GM21619 (cell line): ENCODE measurements around the gene ACER2.

Experiments
- ATAC-seq: cut with Tn5 transposase; IDR thresholded peaks from one replicate; pipeline ENCODE4 v1.9.1; 2021; ENCODE audit not compliant: unreplicated experiment

ACER2 gene

DNA sequence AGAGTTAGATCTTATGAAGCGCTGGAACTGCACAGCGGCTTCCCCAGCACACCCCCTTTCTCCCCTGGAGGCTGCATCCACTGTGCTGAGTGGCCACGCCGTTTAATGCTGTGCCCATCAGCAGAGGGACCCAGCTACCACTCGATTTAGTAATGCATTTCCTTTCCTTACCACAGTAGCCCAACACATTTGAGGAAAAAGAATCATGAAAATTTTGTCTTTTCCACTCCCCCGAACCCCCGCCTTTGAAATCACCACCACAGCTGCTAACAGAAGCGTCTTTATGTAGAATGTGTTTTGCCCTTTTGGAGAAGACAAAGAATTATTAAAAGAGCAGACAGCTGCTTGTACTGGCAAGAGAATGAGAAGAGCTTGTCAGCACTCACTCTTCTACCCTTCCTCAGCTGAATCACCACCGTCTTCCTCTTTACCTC is 73.2 kb downstream of the ACER2 start:
- no peak for ATAC-seq

DNA sequence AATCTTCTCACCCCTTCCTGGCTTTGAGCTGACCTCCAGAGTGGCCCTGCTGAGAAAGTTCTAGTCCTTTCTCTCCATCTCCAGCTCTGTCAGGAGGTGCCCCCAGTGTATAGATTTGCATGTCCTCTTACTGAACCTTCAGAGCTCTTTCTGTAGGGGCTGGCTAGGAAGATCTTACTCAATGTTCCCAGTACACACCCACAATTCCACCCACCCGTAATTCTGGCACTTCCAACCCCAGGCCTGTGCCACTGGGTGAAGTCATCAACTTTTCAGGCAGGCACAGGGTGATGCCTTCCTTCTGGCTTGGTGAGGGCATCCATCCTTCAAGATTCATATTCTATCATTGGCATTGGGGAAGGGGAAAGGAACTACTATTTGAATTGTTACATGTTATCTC is 75.9 kb downstream of the ACER2 start:
- ATAC-seq, result no peak

DNA sequence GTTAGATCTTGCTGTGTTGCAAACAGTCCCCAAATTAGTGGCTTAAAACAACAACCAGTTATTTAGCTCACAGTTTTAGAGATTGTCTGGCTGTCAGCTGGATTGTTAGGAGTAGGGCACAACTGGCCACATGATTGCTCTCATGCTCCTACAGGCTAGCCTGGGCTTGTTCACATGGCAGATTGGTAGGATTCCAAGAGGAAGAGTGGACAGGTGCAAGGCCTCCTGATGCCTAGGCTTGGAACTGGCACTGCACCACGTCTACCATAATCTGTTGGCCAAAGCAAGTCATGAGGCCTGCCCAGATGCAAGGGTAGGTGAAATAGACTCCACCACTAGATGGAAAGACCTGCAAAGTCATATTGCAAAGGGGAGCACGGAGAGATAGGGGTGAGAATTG is 76.4 kb downstream of the ACER2 start:
- no peak for ATAC-seq

DNA sequence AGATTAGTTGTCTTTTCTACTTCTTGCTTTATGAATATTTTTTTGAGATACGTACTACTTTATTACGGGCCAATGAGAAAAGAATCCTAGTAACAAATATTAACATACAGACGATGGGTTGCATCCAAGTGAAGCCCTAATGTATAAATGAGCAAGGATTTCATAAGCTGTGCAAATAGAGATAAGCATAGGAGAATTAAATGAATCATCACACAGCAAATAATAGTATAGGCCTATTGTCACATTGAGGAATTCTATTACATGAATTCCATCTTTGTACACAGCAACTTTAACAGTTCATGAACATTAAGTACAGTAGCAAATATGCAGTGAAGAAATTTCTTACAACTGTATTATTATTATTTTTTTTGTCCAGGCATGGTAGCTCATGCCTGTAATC is 78.0 kb downstream of the ACER2 start:
- ATAC-seq, result no peak

DNA sequence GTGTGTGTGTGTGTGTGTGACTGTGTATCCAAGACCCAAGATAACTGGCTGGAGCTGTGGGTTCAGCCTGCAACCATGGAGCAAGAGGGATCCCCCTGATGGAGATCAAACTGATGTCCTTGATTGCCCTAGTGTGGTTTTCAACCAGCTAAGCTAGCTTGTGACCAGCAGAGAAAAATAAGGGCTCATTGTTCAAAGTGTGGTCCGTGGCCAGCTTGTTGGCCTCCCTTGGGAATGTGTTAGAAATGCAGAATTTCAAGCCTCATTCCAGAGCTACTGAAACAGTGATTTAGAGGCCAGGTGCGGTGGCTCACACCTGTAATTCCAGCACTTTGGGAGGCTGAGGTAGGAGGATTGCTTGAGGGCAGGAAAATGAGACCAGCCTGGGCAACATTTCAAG is 79.9 kb downstream of the ACER2 start:
- no peak for ATAC-seq

DNA sequence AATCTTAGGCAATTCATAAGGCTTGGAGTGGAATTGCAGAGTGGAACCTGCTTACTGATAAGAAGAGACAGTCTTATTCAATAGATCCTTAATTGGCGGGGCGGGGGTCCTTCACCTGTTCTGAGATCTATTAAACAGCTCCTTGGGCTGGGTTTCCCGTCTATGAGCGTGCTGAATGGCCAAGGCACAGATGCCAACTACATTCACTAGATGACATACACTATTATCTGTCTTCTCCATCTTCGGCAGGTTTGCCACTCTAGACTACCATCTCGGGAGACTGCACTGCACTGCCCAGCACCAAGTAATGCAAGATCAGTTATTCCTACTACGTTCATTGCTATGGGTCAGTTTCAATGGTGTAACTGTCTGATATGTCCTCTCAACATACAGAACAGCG is 81.5 kb downstream of the ACER2 start:
- no peak for ATAC-seq

DNA sequence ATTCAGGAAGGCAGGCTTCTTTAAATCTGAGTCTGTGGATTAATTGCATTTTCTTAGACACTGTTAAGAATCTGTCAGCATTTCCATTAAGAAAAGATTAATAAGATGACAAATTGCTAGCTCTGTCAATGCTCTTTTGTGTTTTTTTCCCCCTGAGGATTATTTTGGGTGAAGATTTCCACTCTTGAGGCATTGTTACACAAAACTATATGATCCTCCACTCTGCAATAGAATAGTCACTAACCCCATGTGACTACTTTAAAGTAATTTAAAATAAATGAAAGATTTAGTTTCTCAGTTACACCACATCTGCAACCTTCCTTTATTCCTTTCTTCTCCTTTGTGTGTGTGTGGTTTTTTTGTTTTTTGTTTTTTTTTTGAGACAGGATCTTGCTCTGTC is 82.0 kb downstream of the ACER2 start:
- no peak for ATAC-seq

DNA sequence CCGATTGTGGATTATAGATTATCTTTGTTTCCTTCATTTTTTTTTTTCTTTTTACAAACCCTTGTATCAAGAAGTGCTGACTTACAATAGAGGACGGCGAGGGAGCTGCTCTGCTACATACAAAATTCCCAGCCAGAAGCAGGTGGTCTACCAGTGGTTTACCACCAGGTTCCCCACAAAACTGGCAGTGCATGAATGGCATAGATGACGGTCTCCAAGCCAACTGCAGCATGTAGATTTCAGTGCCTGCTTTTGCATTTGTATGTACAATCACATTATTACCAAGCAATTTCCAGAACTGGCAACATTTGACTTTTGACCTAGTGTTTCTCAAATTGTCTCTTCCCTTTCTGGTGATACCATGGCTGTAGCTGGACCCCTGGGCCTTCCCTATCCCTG is 84.0 kb downstream of the ACER2 start:
- ATAC-seq, result no peak

DNA sequence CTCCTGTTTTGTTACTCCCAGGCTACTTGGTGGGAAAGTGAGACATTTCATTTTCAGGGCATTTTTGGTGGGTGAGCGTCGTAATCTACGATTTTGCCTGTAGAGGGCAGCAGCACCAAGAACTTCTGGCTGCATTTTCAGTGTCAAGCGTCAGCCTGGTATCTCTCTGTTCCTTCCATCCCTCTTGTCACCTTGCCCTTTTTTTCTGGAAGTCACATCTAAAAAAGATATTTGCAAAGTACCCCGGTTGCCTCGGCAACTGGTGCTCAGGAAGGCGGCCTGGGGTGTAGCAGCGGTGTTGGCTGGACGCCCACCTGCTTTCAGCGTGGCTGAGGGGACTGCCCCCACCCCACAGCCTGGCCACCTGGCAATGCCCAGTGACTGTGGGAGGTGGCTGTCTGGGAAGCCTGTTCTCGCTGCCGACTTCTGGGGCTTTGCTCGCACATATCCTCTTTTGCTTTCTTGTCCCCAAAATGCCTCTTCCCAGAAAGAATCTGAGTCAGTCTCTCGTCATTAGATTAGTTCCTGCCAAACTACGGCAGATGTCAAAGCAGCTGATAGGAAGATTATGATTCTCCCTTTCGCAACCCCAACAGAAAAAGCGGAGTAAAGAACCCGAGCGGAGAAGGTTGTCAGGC is 84.5 kb downstream of the ACER2 start:
- ATAC-seq, result peak; percentile 81

DNA sequence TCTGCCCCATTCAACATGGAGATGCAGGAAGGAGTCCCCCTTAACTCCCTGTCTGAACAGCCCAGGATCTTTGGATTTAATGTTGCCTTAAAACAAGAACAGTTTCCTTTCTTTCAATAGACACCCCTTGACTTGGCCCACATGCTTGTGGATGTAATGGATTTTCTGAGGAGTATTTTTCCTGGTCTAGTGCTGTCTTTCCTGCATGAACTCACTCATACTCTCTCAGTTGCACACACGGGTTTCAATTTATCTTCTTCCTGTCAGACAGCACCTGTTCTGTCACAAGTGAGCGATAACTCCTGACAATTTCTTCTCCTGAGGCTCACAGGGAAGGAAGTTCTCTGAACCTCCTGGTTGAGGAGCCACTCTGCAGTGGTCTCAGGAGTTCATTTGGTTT is 85.1 kb downstream of the ACER2 start:
- ATAC-seq, result no peak

DNA sequence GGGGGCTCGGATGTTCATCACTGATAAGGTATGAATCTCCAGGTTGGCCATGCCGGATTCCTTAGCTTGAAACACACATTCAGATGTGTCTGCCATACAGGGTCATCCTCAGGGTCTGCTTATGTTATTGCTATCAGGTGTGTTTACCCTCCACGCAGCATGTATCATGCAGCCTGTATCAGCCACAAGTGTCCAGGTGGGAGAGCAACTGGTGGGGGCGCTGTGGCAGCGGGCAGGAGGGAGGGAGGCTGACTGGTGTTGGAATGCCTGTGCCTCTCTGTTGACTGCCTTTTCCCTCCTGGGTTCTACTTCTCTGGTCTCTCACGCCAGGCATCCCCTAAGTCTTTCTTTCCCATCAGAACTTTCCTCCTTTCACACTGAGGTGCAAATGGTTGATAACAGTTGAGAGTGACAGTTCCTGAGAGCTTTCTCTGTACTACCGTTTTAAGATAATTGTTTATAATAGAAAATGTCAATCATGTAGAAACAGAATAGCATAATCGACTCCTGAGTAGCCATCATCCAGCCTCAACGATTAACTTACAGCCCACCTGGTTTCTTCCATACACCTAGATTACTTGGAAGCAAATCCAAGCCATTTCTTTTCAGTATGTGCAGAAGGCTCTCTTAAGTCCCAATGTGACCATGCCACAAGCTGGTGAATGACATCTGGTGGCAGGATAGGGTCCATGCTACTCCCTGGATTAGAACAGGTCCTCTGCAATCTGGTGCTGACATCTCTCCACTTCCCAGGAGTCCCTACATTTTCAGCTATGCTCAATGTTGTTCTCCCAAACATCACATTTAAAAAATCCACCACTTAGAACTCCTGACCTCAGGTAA is 86.6 kb downstream of the ACER2 start:
- ATAC-seq, result no peak

DNA sequence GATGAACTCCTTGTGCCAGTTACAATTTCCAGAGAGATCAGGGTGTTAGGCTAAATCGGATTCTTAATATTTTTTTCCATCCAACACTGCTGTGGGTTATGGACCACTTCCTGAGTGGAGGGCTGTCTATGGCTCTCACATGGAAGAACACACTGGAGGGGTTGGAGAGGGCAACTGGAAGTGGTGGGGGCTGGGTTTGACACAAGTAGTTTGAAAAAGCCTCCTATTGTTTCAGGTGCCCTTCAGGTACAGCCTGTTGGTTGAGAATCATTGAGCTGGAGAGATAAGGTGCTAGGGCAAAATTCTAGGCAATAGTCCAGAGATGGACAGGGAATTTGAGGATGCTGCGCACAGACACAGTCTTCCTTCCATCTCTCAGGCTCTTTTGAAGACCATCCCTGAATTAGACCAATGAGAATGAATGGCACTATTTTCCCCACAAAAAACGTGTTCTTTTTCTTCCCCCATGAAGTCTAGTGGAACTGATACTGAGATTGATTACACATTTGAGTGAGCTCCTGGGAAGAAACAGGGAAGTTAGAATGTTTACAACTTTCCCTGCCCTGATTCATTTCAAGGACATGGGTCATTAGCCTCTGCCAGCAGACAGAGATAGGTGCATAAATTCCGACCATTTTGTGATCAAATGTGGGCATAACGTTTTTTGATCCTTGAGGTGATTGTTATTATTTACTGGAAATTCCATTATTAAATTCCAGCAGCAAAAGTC is 87.7 kb downstream of the ACER2 start:
- no peak for ATAC-seq

DNA sequence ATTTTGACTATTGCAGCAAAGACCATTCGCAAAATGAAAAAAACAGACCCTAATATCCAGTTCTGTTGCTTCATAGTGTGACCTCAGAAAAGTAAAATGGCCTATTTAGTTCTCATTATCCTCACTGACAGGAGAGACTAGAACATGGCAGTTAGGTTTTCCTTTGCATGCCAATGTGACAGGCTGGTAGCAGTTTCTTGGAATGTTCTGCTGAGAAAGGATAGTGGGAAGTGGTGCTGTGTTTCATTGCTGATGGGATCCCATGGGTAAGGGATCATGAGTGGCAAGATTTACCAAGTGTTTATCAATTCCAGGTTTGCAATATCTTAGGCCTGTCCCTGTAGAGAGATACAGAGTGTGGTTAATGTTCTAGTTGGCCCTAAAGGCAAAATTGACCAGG is 88.5 kb downstream of the ACER2 start:
- no peak for ATAC-seq

DNA sequence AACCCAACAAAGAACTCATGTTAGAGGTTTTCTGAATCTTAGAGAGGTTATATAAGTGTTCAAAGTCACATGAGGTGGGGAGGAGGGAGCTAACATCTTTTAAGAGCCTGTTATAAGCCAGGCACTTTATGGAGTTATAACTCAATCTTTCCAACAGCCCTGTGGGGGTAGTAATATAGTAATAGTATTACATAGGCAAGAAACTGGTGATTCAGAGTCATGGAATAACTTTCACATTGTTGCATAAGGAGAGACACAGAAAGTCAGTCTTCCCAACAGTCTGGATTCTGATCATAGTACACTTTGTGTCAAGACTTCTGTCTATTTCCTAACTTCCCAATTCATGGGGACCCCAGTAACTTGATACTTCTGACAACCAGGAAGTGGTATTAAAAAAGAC is 89.2 kb downstream of the ACER2 start:
- ATAC-seq, result no peak
